Measurements from ENCODE around the gene CCSER1. TPM values are rescaled to one million over a fixed set of nuclear protein-coding genes. Genes with fewer than 3 reads are reported as not detected.

CCSER1 gene
- total and polyA plus RNA-seq, 8 donors, result 2.0 to 9.0 (median 4.2) TPM

GRCh38 chr4:90597927-90598326, 470.7 kb downstream of the CCSER1 start:
- ATAC-seq, result no peak
- no peak overlapping the region for H3K4me3 ChIP-seq
- H3K9me3 ChIP-seq, result no peaks in the 10 kb centered on the region
- H3K27ac ChIP-seq, result no peak overlapping the region
- no peaks in the 10 kb centered on the region for H3K4me1 ChIP-seq
- no peaks in the 10 kb centered on the region for H3K27me3 ChIP-seq
- DNase-seq, result no peak
- intact Hi-C loops (cut with DNase I), result no loop called here
- TF ChIP-seq CTCF (IDR thresholded peaks at IDR 0.05), result no peak
- H3K36me3 ChIP-seq, result no peaks in the 10 kb centered on the region

- no peaks in the 10 kb centered on the region for H3K36me3 ChIP-seq
- DNase-seq (no peak), ATAC-seq (no peak)
- H3K27ac ChIP-seq, result no peak overlapping the region
- no peaks in the 10 kb centered on the region for H3K9me3 ChIP-seq
- H3K4me3 ChIP-seq, result no peak overlapping the region
- intact Hi-C loops (cut with DNase I), result no loop called here
- no peak for TF ChIP-seq CTCF (IDR thresholded peaks at IDR 0.05)
- no peaks in the 10 kb centered on the region for H3K4me1 ChIP-seq
- H3K27me3 ChIP-seq, result no peaks in the 10 kb centered on the region
These were observed 471.5 kb downstream of the CCSER1 start for GRCh38 chr4:90598741-90599140.

GRCh38 chr4:90602726-90603125, 475.5 kb downstream of the CCSER1 start:
- Histone ChIP-seq H3K27me3 (no peaks in the 10 kb centered on the region), H3K9me3 (peaks cover 0 to 4% of the 10 kb centered on the region in 2 donors), H3K36me3 (no peaks in the 10 kb centered on the region), H3K4me3 (no peak overlapping the region), H3K4me1 (no peaks in the 10 kb centered on the region), H3K27ac (no peak overlapping the region)
- ATAC-seq, result no peak
- intact Hi-C loops (cut with DNase I), result no loop called here
- DNase-seq, result no peak
- no peak for TF ChIP-seq CTCF (IDR thresholded peaks at IDR 0.05)

- no peak for DNase-seq
- no peak for TF ChIP-seq CTCF (IDR thresholded peaks at IDR 0.05)
- Histone ChIP-seq H3K27ac (no peak overlapping the region), H3K9me3 (peaks cover 0 to 4% of the 10 kb centered on the region in 2 donors), H3K4me3 (no peak overlapping the region), H3K36me3 (no peaks in the 10 kb centered on the region), H3K27me3 (no peaks in the 10 kb centered on the region), H3K4me1 (no peaks in the 10 kb centered on the region)
- intact Hi-C loops (cut with DNase I), result no loop called here
- ATAC-seq, result no peak
These were observed 476.3 kb downstream of the CCSER1 start for GRCh38 chr4:90603540-90603939.

- intact Hi-C loops (cut with DNase I), result no loop called here
- DNase-seq (no peak), ATAC-seq (no peak)
- H3K9me3 ChIP-seq, result peaks cover 0 to 4% of the 10 kb centered on the region in 2 donors
- H3K36me3 ChIP-seq, result no peaks in the 10 kb centered on the region
- H3K27me3 ChIP-seq, result no peaks in the 10 kb centered on the region
- H3K4me1 ChIP-seq, result no peaks in the 10 kb centered on the region
- TF ChIP-seq CTCF (IDR thresholded peaks at IDR 0.05), result no peak
- H3K4me3 ChIP-seq, result no peak overlapping the region
- no peak overlapping the region for H3K27ac ChIP-seq
These were observed 479.6 kb downstream of the CCSER1 start for GRCh38 chr4:90606781-90607180.
